SK-N-SH treated with all-trans-retinoic acid at 6 μM for 48 hours (cell line): Measurements from ENCODE around the gene FBLIM1.

Experiments used
- ATAC-seq: fragments of 200-7000 bp; cut with Tn5 transposase; 3 replicates; pipeline ENCODE4 v1.9.1; 2020; ENCODE audit warnings: mild to moderate bottlenecking, moderate library complexity
- BACH2 ChIP-seq: fragments of 250-450 bp; sonication (Bioruptor Pico); IDR thresholded peaks from 2 replicates; pipeline ENCODE4 v1.9.0; 2021; ENCODE audit warnings: mild to moderate bottlenecking, borderline replicate concordance
- CSDC2 ChIP-seq: fragments of 250-450 bp; sonication (Bioruptor Pico); IDR thresholded peaks from 2 replicates; pipeline ENCODE4 v1.5.0; 2020; ENCODE audit warnings: mild to moderate bottlenecking, moderate library complexity
- ESRRG ChIP-seq: fragments of 250-450 bp; sonication (Bioruptor Pico); IDR thresholded peaks from 2 replicates; pipeline ENCODE4 v1.6.1; 2021; ENCODE audit warnings: mild to moderate bottlenecking
- ISL1 ChIP-seq: fragments of 250-450 bp; sonication (Bioruptor Pico); IDR thresholded peaks from 2 replicates; pipeline ENCODE4 v2.1.2; 2022; ENCODE audit warnings: mild to moderate bottlenecking, moderate library complexity
- OSR1 ChIP-seq: fragments of 250-450 bp; sonication (Bioruptor Pico); IDR thresholded peaks from 2 replicates; pipeline ENCODE4 v1.8.0; 2022; ENCODE audit warnings: moderate library complexity, mild to moderate bottlenecking, inconsistent platforms
- RARB ChIP-seq: fragments of 250-450 bp; sonication (Bioruptor Pico); IDR thresholded peaks from 2 replicates; pipeline ENCODE4 v1.8.0; 2021; ENCODE audit warnings: mild to moderate bottlenecking, moderate library complexity
- TOX ChIP-seq: fragments of 250-450 bp; sonication (Bioruptor Pico); IDR thresholded peaks from 2 replicates; pipeline ENCODE4 v1.8.0; 2021; ENCODE audit warnings: mild to moderate bottlenecking, moderate library complexity, borderline replicate concordance
- ZC3H10 ChIP-seq: fragments of 250-450 bp; sonication (Bioruptor Pico); IDR thresholded peaks from 2 replicates; pipeline ENCODE4 v1.5.1; 2021; ENCODE audit warnings: mild to moderate bottlenecking, moderate library complexity
- ZFP3 ChIP-seq: fragments of 250-450 bp; sonication (Bioruptor Pico); IDR thresholded peaks from 2 replicates; pipeline ENCODE4 v1.5.0; 2020; ENCODE audit warnings: mild to moderate bottlenecking, moderate library complexity
- ZFP30 ChIP-seq: fragments of 450-650 bp; formaldehyde crosslinking; IDR thresholded peaks from 2 replicates; pipeline ENCODE4 v1.5.0; 2022; ENCODE audit warnings: mild to moderate bottlenecking, moderate library complexity
- ZNF565 ChIP-seq: fragments of 450-650 bp; formaldehyde crosslinking; conservative IDR thresholded peaks from 2 replicates; pipeline ENCODE4 v1.5.0; 2020; ENCODE audit warnings: low read depth, mild to moderate bottlenecking, moderate library complexity
- ZNF70 ChIP-seq: fragments of 450-650 bp; formaldehyde crosslinking; IDR thresholded peaks from 2 replicates; pipeline ENCODE4 v1.5.0; 2020; ENCODE audit warnings: mild to moderate bottlenecking, moderate library complexity
- ZNF8 ChIP-seq: fragments of 450-650 bp; formaldehyde crosslinking; IDR thresholded peaks from 2 replicates; pipeline ENCODE4 v1.5.0; 2020; ENCODE audit warnings: mild to moderate bottlenecking, moderate library complexity
- TF ChIP-seq, protein P1 (sequence below): fragments of 250-450 bp; sonication (Bioruptor Pico); IDR thresholded peaks from 2 replicates; pipeline ENCODE4 v1.8.0; 2020; ENCODE audit warnings: mild to moderate bottlenecking, moderate library complexity, borderline replicate concordance
- TF ChIP-seq, protein P2 (sequence below): fragments of 250-450 bp; sonication (Bioruptor Pico); IDR thresholded peaks from 2 replicates; pipeline ENCODE4 v1.5.1; 2021; ENCODE audit warnings: mild to moderate bottlenecking, moderate library complexity

FBLIM1 gene

DNA sequence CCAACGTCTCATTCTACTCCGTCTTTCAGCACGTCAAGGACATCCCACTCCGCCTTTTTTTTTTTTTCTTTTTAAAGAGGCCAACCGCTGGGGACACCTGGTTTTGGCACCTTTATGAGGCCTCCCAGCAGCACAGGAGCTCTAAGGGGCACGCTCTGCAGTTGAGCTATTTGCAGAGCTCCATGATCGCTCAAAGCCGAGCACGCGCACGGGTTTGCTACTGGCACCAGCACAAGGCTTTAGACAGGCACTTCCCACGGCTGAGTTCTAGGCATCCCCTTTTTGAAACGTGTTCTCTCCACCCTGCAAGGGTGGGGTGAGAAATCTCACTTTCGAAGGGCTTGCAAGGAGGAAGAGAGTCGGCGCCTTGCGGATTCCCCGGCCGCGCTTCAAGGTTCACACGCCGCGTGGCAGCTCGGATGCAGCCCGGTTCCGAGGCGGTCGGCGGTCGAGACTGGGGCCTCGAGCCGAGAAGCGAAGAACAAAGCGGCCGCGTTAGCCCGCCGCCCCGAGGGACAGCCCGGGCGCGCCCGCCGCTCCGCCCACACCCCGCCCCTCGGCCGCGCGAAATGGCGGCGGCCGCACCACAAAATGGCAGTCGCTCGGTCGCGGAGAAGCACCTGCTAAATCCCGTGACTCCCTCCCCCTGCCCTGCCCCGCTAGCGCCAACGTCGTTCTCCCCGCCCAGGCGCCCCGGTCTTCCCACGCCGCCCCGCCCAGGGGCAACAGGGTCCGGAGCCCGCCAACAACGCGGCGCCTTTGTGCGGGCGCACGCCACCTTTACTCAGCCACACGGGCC is 76.0 kb downstream of the FBLIM1 start (continued):
- TF ChIP-seq ZNF565 (CRISPR knock-in tag) (no peak), OSR1 (CRISPR knock-in tag) (no peak), BACH2 (CRISPR knock-in tag) (no peak), RARB (no peak)
- TF ChIP-seq, protein P1, sequence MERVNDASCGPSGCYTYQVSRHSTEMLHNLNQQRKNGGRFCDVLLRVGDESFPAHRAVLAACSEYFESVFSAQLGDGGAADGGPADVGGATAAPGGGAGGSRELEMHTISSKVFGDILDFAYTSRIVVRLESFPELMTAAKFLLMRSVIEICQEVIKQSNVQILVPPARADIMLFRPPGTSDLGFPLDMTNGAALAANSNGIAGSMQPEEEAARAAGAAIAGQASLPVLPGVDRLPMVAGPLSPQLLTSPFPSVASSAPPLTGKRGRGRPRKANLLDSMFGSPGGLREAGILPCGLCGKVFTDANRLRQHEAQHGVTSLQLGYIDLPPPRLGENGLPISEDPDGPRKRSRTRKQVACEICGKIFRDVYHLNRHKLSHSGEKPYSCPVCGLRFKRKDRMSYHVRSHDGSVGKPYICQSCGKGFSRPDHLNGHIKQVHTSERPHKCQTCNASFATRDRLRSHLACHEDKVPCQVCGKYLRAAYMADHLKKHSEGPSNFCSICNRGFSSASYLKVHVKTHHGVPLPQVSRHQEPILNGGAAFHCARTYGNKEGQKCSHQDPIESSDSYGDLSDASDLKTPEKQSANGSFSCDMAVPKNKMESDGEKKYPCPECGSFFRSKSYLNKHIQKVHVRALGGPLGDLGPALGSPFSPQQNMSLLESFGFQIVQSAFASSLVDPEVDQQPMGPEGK = no peak
- TF ChIP-seq, all 23 proteins: peak for 6

DNA sequence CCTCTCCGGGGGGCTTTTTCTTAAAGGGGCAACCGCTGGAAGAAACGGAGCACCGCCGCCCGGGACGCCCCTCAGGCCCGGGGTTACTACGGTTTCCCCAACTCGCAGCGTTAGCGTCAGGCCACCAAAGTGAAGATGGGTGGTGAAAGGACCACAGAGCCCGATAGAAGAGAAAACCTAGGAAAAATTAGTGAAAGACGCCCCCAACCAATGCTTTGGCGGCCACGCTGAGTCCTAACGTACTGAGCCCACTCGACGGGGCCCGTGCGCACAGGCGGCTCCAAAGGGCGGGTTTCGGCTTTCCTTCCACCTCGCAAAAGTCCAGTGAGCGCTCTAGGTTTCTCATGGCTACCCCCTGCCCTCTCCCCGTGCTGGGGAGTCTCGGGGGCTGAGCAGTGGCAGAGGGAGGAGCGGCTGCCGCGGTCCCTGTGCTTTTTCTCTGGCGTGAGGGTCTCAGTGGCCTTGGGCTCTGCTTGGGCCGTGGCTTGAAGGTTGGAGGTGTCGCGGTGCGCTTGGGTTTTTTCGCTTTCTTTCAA is 76.7 kb downstream of the FBLIM1 start:
- ATAC-seq = peak; percentile 28
- TF ChIP-seq ZC3H10 = no peak
- TF ChIP-seq, protein P2, sequence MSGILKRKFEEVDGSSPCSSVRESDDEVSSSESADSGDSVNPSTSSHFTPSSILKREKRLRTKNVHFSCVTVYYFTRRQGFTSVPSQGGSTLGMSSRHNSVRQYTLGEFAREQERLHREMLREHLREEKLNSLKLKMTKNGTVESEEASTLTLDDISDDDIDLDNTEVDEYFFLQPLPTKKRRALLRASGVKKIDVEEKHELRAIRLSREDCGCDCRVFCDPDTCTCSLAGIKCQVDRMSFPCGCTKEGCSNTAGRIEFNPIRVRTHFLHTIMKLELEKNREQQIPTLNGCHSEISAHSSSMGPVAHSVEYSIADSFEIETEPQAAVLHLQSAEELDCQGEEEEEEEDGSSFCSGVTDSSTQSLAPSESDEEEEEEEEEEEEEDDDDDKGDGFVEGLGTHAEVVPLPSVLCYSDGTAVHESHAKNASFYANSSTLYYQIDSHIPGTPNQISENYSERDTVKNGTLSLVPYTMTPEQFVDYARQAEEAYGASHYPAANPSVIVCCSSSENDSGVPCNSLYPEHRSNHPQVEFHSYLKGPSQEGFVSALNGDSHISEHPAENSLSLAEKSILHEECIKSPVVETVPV (CRISPR knock-in tag) = 0 out of 2 replicates have a peak, but pooled peaks have one; percentile 14

DNA sequence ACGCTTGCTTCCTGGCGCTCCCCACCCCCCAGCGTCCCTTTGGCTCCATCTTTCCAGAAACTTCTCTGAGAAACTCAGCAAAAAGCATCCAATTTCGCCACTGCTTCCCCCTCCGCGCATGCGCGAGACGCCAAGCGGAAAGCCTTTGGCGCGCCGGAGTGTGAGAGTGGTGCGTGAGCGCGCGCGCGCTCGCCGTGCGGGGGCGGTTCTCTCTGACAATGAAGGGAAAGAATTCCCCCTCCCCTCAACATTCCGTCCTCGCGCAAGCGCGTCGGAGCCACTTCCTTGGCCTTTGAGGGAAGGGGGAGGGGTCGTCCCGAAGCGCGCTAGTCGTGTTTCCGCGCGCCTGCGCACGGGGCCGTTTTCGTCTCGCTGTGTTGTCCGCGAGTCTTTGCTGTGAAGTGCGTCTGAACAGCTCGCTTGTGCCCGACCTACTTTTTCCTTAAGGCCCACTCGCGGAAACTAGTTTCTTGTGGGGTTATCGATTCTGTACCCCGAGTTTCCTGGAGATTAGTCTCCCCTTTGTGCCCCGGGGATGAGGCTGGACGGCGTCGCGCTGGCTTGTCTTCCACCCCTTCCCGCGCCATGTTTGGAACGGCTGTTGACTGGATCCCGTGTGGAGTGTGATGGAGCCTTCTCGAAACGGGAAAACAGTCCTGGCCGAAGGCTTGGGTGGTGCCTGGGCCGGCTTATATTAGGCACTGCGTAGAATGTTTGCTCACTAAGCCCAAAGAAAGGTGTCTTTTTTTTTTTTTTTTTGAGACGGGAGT is 77.3 kb downstream of the FBLIM1 start:
- ATAC-seq = peak; percentile 70
- TF ChIP-seq ESRRG (CRISPR knock-in tag) = no peak
- no peak for TF ChIP-seq TOX (CRISPR knock-in tag)
- peak; percentile 89 for TF ChIP-seq CSDC2 (CRISPR knock-in tag)
- no peak for TF ChIP-seq ZNF8 (CRISPR knock-in tag)
- no peak for TF ChIP-seq ZNF70 (CRISPR knock-in tag)
- TF ChIP-seq ISL1 = no peak
- no peak for TF ChIP-seq ZNF565 (CRISPR knock-in tag)
- peak; percentile 76 for TF ChIP-seq ZFP3 (CRISPR knock-in tag)
- TF ChIP-seq, protein P1 = peak; percentile 91; the same call in 1 of the 2 replicates
- TF ChIP-seq ZFP30 (CRISPR knock-in tag) = no peak
